H9 (cell line): Measurements from ENCODE around the gene S100A16. TPM values are rescaled to one million over a fixed set of nuclear protein-coding genes. Genes with fewer than 3 reads are reported as not detected.
A peak's percentile ranks its signal among the peaks of the same experiment; 100 is the strongest.

Source experiments
- DNase-seq: peaks from one replicate; pipeline ENCODE4 v3.0.0-alpha.2; 2017
- H2AFZ ChIP-seq: one replicate; pipeline ENCODE4 v1.6.1; 2013; ENCODE audit warnings: mild to moderate bottlenecking, low read length, control low read depth, moderate library complexity
- H2AK5ac ChIP-seq: 2 replicates; pipeline ENCODE4 v1.6.1; 2013; ENCODE audit warnings: low read length, control low read depth, mixed read lengths; ENCODE audit not compliant: insufficient read length
- H2BK120ac ChIP-seq: one replicate; pipeline ENCODE4 v1.6.1; 2013; ENCODE audit warnings: low read depth, mild to moderate bottlenecking, low read length, control low read depth, inconsistent platforms; ENCODE audit not compliant: poor library complexity, severe bottlenecking
- H2BK12ac ChIP-seq: 2 replicates; pipeline ENCODE4 v1.6.1; 2013; ENCODE audit warnings: low read length, control low read depth, mixed read lengths, low read depth; ENCODE audit not compliant: insufficient read length
- H2BK15ac ChIP-seq: 2 replicates; pipeline ENCODE4 v1.6.1; 2013; ENCODE audit warnings: low read depth, low read length, control low read depth
- H2BK20ac ChIP-seq: one replicate; pipeline ENCODE4 v1.6.1; 2013; ENCODE audit warnings: low read depth, mild to moderate bottlenecking, low read length, control low read depth, inconsistent platforms; ENCODE audit not compliant: poor library complexity, severe bottlenecking
- H2BK5ac ChIP-seq: 2 replicates; pipeline ENCODE4 v1.6.1; 2013; ENCODE audit warnings: low read length, control low read depth, mixed read lengths; ENCODE audit not compliant: insufficient read length
- H3K14ac ChIP-seq: 2 replicates; pipeline ENCODE4 v1.6.1; 2013; ENCODE audit warnings: low read length, control low read depth; ENCODE audit not compliant: insufficient read depth
- H3K18ac ChIP-seq: 2 replicates; pipeline ENCODE4 v1.6.1; 2013; ENCODE audit warnings: low read depth, mild to moderate bottlenecking, mixed read lengths, low read length, control low read depth; ENCODE audit not compliant: insufficient read length
- H3K23ac ChIP-seq: 2 replicates; pipeline ENCODE4 v1.6.1; 2013; ENCODE audit warnings: low read length, control low read depth, mixed read lengths, low read depth; ENCODE audit not compliant: insufficient read length
- H3K23me2 ChIP-seq: 2 replicates; pipeline ENCODE4 v1.6.1; 2013; ENCODE audit warnings: low read depth, mild to moderate bottlenecking, mixed read lengths, low read length, control low read depth; ENCODE audit not compliant: insufficient read length, poor library complexity, severe bottlenecking
- H3K27ac ChIP-seq: 2 replicates; pipeline ENCODE4 v1.5.1; 2013; ENCODE audit warnings: low read length, control low read depth, mixed read lengths, low read depth; ENCODE audit not compliant: insufficient read length
- H3K27me3 ChIP-seq: 2 replicates; pipeline ENCODE4 v1.6.1; 2013; ENCODE audit warnings: low read length, control low read depth, inconsistent platforms; ENCODE audit not compliant: insufficient read depth
- H3K4ac ChIP-seq: 2 replicates; pipeline ENCODE4 v1.6.1; 2013; ENCODE audit warnings: low read depth, mild to moderate bottlenecking, control low read depth, inconsistent platforms, low read length, moderate library complexity
- H3K4me1 ChIP-seq: 2 replicates; pipeline ENCODE4 v1.6.1; 2013; ENCODE audit warnings: low read length, control low read depth, inconsistent platforms; ENCODE audit not compliant: insufficient read depth
- H3K4me2 ChIP-seq: 2 replicates; pipeline ENCODE4 v1.6.1; 2013; ENCODE audit warnings: low read length, control low read depth, mixed read lengths; ENCODE audit not compliant: insufficient read length, insufficient read depth
- H3K56ac ChIP-seq: 2 replicates; pipeline ENCODE4 v1.6.1; 2013; ENCODE audit warnings: low read depth, mild to moderate bottlenecking, mixed read lengths, low read length, control low read depth; ENCODE audit not compliant: insufficient read length
- H3K79me1 ChIP-seq: 2 replicates; pipeline ENCODE4 v1.6.1; 2013; ENCODE audit warnings: low read depth, mild to moderate bottlenecking, moderate library complexity, low read length, control low read depth, inconsistent platforms; ENCODE audit not compliant: insufficient read depth, poor library complexity, severe bottlenecking
- H3K79me2 ChIP-seq: 2 replicates; pipeline ENCODE4 v1.6.1; 2013; ENCODE audit warnings: low read length, control low read depth, inconsistent platforms; ENCODE audit not compliant: insufficient read depth
- H3K9ac ChIP-seq: 2 replicates; pipeline ENCODE4 v1.6.1; 2013; ENCODE audit warnings: low read length, control low read depth, mixed read lengths; ENCODE audit not compliant: insufficient read length; ENCODE audit errors: extremely low read depth
- H3K9me3 ChIP-seq: one replicate; pipeline ENCODE4 v1.6.1; 2013; ENCODE audit warnings: low read depth, low read length, inconsistent platforms; ENCODE audit not compliant: control insufficient read depth
- H3T11ph ChIP-seq: one replicate; pipeline ENCODE4 v1.6.1; 2013; ENCODE audit warnings: mild to moderate bottlenecking, low read length, control low read depth, inconsistent platforms
- H4K20me1 ChIP-seq: one replicate; pipeline ENCODE4 v1.6.1; 2013; ENCODE audit not compliant: control insufficient read depth, insufficient read length, insufficient read depth
- H4K5ac ChIP-seq: 2 replicates; pipeline ENCODE4 v1.6.1; 2013; ENCODE audit warnings: low read depth, mild to moderate bottlenecking, mixed read lengths, low read length, control low read depth; ENCODE audit not compliant: insufficient read length
- H4K8ac ChIP-seq: replicated peaks from 2 replicates; pipeline ENCODE4 v1.6.1; 2013; ENCODE audit warnings: low read length, control low read depth, mixed read lengths, low read depth; ENCODE audit not compliant: insufficient read length
- H4K91ac ChIP-seq: 2 replicates; pipeline ENCODE4 v1.6.1; 2013; ENCODE audit warnings: low read depth, mild to moderate bottlenecking, moderate library complexity, mixed read lengths, low read length, control low read depth; ENCODE audit not compliant: insufficient read length
- H3K27ac Mint-ChIP-seq, 3 experiments: 2 replicates in 2 of 3; 3 replicates in 1 of 3; pipeline ENCODE4 v1.8.0; 2020 to 2021; ENCODE audit warnings: mixed read lengths in 3 of 3, mild to moderate bottlenecking in 1 of 3, moderate library complexity in 1 of 3
- H3K27me3 Mint-ChIP-seq: 2 replicates; pipeline ENCODE4 v1.8.0; 2021; ENCODE audit warnings: low read depth, mild to moderate bottlenecking, moderate library complexity, mixed read lengths
- H3K36me3 Mint-ChIP-seq, 3 experiments: 2 replicates in 2 of 3; 3 replicates in 1 of 3; pipeline ENCODE4 v1.8.0; 2020 to 2021; ENCODE audit warnings: low read depth in 3 of 3, mixed read lengths in 3 of 3; ENCODE audit not compliant: insufficient read depth in 1 of 3
- H3K4me1 Mint-ChIP-seq, 2 experiments: 2 replicates each; pipeline ENCODE4 v1.8.0; 2020; ENCODE audit warnings: mixed read lengths in 2 of 2
- H3K4me3 Mint-ChIP-seq, 2 experiments: 2 replicates in 1 of 2; 3 replicates in 1 of 2; pipeline ENCODE4 v1.8.0; 2020 to 2021; ENCODE audit warnings: mild to moderate bottlenecking in 2 of 2, mixed read lengths in 2 of 2, moderate library complexity in 1 of 2
- H3K9me3 Mint-ChIP-seq, 2 experiments: 2 replicates in 1 of 2; 3 replicates in 1 of 2; pipeline ENCODE4 v1.8.0; 2020; ENCODE audit warnings: mild to moderate bottlenecking in 2 of 2, mixed read lengths in 2 of 2, moderate library complexity in 1 of 2
- WGBS: extraction: QIAGEN DNeasy Blood & Tissue Kit; methylation state at CpG from one replicate; pipeline ENCODE4 v1.1.7; 2013; ENCODE audit warnings: missing lambda C conversion rate, low lambda C conversion rate, mixed read lengths; ENCODE audit not compliant: insufficient read length; ENCODE audit errors: extremely low coverage; 5-methylcytosine and 5-hydroxymethylcytosine counted together
- total RNA-seq: library from RNA; stranded (reverse); gene quantifications from 2 replicates; pipeline ENCODE4 v1.2.1, GENCODE V29; 2021
- TF ChIP-seq, protein P1 (sequence below): fragments of 200-600 bp; sonication (generic); conservative IDR thresholded peaks from 3 replicates; pipeline ENCODE4 v1.8.0; 2021; ENCODE audit warnings: antibody characterized with exemption, mild to moderate bottlenecking

Gene S100A16
- total RNA-seq, 1 experiment from 2014 or later = 8.0 TPM

- no peak overlapping the region for H3K4ac ChIP-seq
- H3K9me3 Mint-ChIP-seq = peaks cover 0 to 3% of the 10 kb centered on the region in 2 experiments; a peak in 1 of 5 replicates
- no peak overlapping the region for H2BK12ac ChIP-seq
- no peak overlapping the region for H2BK5ac ChIP-seq
- H3K23ac ChIP-seq = no peak overlapping the region
- H2AK5ac ChIP-seq = no peak overlapping the region
- no peak overlapping the region for H3K9ac ChIP-seq
- no peaks in the 10 kb centered on the region for H3K27me3 ChIP-seq
- H3K4me2 ChIP-seq = no peak overlapping the region
- no peak overlapping the region for H3K56ac ChIP-seq
- H2BK15ac ChIP-seq = no peak overlapping the region
- no peak overlapping the region for H2BK120ac ChIP-seq
- H3K27ac Mint-ChIP-seq = no peak overlapping the region; a peak in 1 of 7 replicates
- H2AFZ ChIP-seq = no peak overlapping the region
- H4K5ac ChIP-seq = no peak overlapping the region
- H3K23me2 ChIP-seq = peaks cover 12% of the 10 kb centered on the region
- no peaks in the 10 kb centered on the region for H3K79me1 ChIP-seq
- TF ChIP-seq, protein P1, sequence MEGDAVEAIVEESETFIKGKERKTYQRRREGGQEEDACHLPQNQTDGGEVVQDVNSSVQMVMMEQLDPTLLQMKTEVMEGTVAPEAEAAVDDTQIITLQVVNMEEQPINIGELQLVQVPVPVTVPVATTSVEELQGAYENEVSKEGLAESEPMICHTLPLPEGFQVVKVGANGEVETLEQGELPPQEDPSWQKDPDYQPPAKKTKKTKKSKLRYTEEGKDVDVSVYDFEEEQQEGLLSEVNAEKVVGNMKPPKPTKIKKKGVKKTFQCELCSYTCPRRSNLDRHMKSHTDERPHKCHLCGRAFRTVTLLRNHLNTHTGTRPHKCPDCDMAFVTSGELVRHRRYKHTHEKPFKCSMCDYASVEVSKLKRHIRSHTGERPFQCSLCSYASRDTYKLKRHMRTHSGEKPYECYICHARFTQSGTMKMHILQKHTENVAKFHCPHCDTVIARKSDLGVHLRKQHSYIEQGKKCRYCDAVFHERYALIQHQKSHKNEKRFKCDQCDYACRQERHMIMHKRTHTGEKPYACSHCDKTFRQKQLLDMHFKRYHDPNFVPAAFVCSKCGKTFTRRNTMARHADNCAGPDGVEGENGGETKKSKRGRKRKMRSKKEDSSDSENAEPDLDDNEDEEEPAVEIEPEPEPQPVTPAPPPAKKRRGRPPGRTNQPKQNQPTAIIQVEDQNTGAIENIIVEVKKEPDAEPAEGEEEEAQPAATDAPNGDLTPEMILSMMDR = no peak
- H3K27me3 Mint-ChIP-seq = no peaks in the 10 kb centered on the region
- DNase-seq = no peak
- no peak overlapping the region for H3K14ac ChIP-seq
- H3T11ph ChIP-seq = no peak overlapping the region
- H2BK20ac ChIP-seq = no peak overlapping the region
- H3K36me3 Mint-ChIP-seq = peaks cover 43 to 71% (median 59%) of the 10 kb centered on the region in 3 experiments
- no CpG with 5 or more reads among the region's 9 CpGs for WGBS
- H3K9me3 ChIP-seq = no peaks in the 10 kb centered on the region
- H3K18ac ChIP-seq = no peak overlapping the region
- H4K91ac ChIP-seq = no peak overlapping the region
- no peaks in the 10 kb centered on the region for H4K20me1 ChIP-seq
- H3K4me1 Mint-ChIP-seq = peaks cover 13 to 16% of the 10 kb centered on the region in 2 experiments
- peaks cover 4% of the 10 kb centered on the region; the same call in 1 of the 2 replicates for H3K79me2 ChIP-seq
- peak overlapping the region; percentile 75 to 99; a peak in 3 of 5 replicates for H3K4me3 Mint-ChIP-seq
- H3K27ac ChIP-seq = no peak overlapping the region
- H4K8ac ChIP-seq = no peak overlapping the region
- no peaks in the 10 kb centered on the region for H3K4me1 ChIP-seq
These were observed 23.4 kb upstream of the S100A16 start for GRCh38 chr1:153636312-153636711.
